Measurements from ENCODE around the gene HPS3.

HPS3 gene

GRCh38 chr3:149212386-149212785 lies 82.9 kb downstream of the HPS3 start (continued):
- TF ChIP-seq PBX3 (CRISPR knock-in tag; IDR thresholded peaks at IDR 0.05) (no peak), GLI2 (tag by site-specific recombination; IDR thresholded peaks at IDR 0.05; ENCODE audit: borderline replicate concordance, low read depth) (no peak), ZNF558 (tag by site-specific recombination; IDR thresholded peaks at IDR 0.05) (no peak), ZBTB6 (tag by site-specific recombination; IDR thresholded peaks at IDR 0.05) (no peak)

GRCh38 chr3:149214702-149215101 lies 85.3 kb downstream of the HPS3 start:
- Histone ChIP-seq H3K4me3 (ENCODE audit: low read depth, low read length) (no peak overlapping the region), H3K36me3 (ENCODE audit: control insufficient read depth in 2 of 2, insufficient read depth in 1 of 2, low read length in 2 of 2) (no peaks in the 10 kb centered on the region), H3K9me3 (ENCODE audit: control insufficient read depth, insufficient read depth, low read depth, low read length) (no peaks in the 10 kb centered on the region), H3K4me1 (ENCODE audit: control insufficient read depth, insufficient read depth, low read length) (no peaks in the 10 kb centered on the region), H3K27ac (ENCODE audit: extremely low read depth, low read depth, low read length) (no peak overlapping the region)
- CTCF ChIA-PET, result no interaction called here
- POLR2A ChIA-PET, result no interaction called here
- TF ChIP-seq ZNF585B (tag by site-specific recombination; IDR thresholded peaks at IDR 0.05) (no peak), ZNF354C (tag by site-specific recombination; IDR thresholded peaks at IDR 0.05; ENCODE audit: borderline replicate concordance, low read depth) (no peak), ZBTB26 (tag by site-specific recombination; optimal IDR thresholded peaks at IDR 0.05) (no peak), ZFP41 (tag by site-specific recombination; IDR thresholded peaks at IDR 0.05; ENCODE audit: borderline replicate concordance) (no peak), ZNF223 (tag by site-specific recombination; IDR thresholded peaks at IDR 0.05) (no peak), KLF7 (tag by site-specific recombination; IDR thresholded peaks at IDR 0.05; ENCODE audit: borderline replicate concordance) (no peak), ZNF19 (tag by site-specific recombination; IDR thresholded peaks at IDR 0.05; ENCODE audit: low read depth) (no peak), ZNF610 (tag by site-specific recombination; IDR thresholded peaks at IDR 0.05; ENCODE audit: borderline replicate concordance) (no peak), ZNF18 (tag by site-specific recombination; IDR thresholded peaks at IDR 0.05) (no peak), ZNF704 (tag by site-specific recombination; IDR thresholded peaks at IDR 0.05) (no peak), ZNF16 (tag by site-specific recombination; IDR thresholded peaks at IDR 0.05; ENCODE audit: low read depth) (no peak), SCRT1 (tag by site-specific recombination; IDR thresholded peaks at IDR 0.05; ENCODE audit: borderline replicate concordance) (no peak), CTCF (tag by site-specific recombination; IDR thresholded peaks at IDR 0.05) (no peak), TCF7L2 (IDR thresholded peaks at IDR 0.05; ENCODE audit: borderline replicate concordance, low read depth, low read length) (no peak), ZNF266 (tag by site-specific recombination; IDR thresholded peaks at IDR 0.05; ENCODE audit: low read depth) (no peak), ZSCAN4 (tag by site-specific recombination; IDR thresholded peaks at IDR 0.05) (no peak)
